HG02588 (cell line): ENCODE data around the gene HACE1.
"Not testable (repeated sequence)": the region's sequence is repeated elsewhere in the genome, so short reads cannot be mapped to it uniquely, and the experiment has no call there.

Experiments used
- ATAC-seq: cut with Tn5 transposase; IDR thresholded peaks from one replicate; pipeline ENCODE4 v1.9.1; 2021; ENCODE audit warnings: mild to moderate bottlenecking, moderate library complexity; ENCODE audit not compliant: unreplicated experiment

HACE1 gene

DNA sequence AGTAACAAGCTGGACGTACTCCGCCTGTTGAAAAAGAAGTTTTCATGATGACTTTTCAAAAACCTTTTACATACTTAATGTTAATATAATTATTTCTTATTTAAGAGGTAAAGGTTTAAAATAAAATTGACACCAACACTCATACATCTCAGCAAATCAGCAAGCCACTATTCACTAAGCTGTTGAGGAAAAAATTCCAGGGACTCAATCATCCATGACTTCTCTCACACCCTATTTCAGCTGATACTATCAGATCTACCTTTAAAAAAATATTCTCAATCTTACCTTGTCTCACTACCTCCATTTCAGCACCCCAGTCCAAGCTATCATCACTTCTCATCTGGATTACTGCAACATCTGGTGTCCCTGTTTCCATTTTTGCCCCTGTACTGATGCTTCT, 109.3 kb downstream of the HACE1 start:
- no peak for ATAC-seq

DNA sequence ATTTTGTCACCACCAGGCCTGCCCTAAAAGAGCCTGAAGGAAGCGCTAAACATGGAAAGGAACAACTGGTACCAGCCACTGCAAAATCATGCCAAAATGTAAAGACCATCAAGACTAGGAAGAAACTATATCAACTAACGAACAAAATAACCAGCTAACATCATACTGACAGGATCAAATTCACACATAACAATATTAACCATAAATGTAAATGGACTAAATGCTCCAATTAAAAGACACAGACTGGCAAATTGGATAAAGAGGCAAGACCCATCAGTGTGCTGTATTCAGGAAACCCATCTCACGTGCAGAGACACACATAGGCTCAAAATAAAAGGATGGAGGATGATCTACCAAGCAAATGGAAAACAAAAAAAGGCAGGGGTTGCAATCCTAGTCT, 120.6 kb downstream of the HACE1 start:
- ATAC-seq: not testable (repeated sequence)

DNA sequence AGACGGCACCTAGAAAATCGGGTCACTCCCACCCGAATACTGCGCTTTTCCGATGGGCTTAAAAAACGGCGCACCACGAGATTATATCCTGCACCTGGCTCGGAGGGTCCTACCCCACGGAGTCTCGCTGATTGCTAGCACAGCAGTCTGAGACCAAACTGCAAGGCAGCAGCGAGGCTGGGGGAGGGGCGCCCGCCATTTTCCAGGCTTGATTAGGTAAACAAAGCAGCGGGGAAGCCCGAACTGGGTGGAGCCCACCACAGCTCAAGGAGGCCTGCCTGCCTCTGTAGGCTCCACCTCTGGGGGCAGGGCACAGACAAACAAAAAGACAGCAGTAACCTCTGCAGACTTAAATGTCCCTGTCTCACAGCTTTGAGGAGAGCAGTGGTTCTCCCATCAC, 122.2 kb downstream of the HACE1 start:
- ATAC-seq: not testable (repeated sequence)

DNA sequence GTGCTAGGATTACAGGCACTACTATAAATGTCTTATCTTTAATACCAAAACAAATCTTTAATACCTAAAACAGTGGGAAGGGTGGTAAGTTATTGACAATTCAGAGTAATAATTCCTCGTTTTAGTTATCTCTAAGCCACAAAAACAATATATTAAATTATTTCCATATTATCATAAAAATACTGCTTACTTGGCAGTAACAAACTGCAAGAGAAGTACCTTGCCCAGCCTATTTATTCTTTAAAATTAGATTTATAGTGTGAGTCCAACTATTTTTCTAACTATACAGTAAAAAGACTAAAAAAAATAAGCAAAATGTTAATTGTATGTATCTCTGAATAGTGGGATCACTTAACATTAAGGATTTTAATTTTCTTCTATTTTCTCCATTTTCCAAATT, 123.2 kb downstream of the HACE1 start:
- ATAC-seq: no peak

DNA sequence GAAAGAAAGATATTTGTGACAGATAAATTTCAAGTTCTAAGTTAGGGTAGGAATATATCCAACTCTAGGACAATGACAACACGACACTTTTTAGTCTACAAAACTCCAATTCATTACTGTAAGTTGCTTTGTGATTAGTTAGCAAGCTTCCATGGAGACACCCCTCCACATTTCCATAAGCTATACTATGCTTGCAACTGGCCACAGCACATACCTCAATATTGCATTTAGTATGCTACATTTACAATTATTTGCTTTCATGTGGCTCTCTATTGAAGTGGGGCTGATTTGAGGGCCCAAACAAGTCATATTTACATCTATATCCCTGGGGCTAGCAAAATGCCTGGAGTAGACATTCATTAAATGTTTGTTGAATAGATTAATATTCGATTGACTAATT, 129.3 kb downstream of the HACE1 start:
- ATAC-seq: no peak

DNA sequence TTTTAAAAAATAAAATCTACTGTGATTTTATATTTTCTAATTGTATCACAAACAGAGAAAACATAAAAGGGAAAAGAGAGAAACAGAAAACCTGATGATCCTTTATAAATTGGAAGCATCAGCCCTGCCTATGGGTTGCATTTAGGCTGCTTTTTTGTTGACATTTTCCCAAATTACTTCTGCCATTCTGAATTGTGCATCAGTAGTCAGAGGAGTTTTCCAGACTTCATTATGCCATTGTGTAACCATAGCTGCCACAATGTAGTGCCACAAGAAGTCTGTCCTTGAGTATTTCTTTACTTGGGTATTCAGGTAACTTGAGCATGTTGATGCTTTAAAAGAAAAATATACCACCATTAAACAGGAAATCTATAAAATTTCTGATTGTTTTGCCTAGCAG, 130.3 kb downstream of the HACE1 start:
- no peak for ATAC-seq

DNA sequence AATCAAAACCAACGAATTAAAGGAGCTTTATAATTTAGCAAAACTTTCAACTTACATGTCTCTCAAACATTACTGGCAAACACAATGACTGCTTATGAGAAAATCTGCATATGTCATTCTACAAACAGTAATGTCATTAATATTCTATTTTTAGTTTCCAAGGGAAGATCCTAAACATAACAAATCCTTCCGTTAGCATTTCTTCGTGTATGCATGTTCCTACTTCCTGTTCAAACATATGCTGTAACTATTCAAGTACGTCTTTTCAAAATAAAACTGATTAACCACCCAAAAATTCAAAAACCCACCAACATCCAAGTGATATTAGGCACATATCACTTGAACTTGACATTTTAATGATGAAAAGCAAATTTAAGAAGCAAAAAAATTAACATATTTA, 131.3 kb downstream of the HACE1 start:
- ATAC-seq: no peak

DNA sequence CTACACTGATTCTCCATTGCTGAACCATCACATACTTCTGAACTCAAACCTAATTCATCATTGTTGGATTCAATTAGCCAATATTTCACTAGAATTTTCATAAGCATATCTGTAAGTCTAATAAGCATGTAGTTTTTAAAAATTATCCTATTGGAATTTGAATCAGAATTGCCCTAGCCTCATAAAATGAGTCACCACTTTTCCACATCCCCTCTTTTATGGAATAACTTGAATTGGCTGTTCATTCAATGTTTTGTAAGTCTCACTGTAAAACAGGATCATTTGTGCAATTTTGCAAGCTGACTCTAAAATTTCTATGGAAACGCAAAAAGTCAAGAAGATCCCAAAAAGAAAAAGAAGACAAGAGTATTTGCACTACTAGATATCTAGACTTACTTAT, 141.0 kb downstream of the HACE1 start:
- ATAC-seq: no peak

DNA sequence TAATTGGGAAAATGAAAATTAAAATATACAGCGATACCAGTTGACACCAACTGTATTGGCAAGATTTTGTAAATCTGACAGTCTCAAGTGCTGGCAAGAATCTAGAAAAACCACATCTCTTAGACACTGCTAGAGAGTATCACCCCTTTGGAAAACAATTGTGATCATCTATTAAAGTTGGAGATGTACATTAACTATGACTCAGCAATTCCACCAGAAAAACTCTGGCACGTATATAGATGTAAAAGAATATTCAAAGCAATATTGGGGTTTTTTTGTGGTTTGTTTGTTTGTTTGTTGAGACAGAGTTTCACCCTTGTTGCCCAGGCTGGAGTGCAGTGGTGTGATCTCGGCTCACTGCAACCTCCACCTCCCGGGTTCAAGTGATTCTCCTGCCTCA, 142.9 kb downstream of the HACE1 start:
- ATAC-seq: no peak

DNA sequence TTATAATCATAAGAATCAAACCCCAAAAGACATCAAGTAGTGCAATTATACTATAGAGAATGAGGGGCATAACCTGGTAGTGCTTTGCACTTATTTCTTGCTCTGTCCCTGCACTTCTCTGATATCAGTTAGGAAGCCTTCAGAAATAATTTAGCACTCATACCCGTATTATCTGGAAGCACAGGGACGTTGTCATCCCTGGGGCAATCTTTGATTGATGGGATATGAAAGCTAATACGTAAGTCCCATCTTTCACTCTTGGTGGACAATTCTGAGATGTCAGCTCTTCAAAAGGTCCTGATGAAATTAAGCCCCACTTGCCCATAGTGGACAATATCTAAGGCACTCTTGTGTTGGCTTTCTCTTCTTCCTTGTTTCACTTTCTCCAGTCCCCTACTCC, 144.9 kb downstream of the HACE1 start:
- ATAC-seq: no peak

DNA sequence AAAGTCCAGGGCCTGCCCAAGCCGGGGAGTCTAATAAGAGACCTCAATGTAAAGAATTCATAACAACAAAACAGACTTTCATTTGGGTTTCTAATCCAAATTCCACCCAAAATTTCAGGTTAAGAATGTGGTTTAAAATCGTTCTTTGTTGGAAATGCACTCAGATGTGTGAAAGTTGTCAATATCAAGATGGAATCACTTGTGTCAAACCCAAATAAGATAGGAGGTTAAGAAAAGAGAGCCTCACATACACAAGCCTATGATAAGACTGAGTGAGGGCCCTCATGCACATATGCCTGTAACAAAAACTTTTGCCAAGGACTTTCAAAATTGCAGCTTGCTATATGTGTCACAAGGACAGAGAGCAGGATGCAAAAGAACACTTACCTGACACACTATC, 145.7 kb downstream of the HACE1 start:
- no peak for ATAC-seq

DNA sequence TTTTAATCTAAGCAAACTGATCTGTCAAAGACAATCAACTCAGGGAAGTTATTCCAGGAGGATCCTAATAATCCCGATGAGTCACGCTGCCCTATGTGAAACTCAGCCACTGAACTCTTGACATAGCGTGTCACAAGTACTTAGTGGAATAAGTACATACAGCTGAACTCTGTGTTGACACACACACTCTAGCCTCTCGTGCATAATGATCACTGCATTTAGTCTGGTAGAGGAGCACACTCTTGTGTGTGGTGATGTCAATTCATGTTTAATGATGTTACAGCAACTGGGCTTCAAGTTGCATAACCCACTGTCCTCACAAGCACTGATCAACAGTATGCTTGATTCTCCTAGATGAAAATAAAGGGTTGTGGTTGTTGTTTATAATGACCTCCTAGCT, 148.3 kb downstream of the HACE1 start:
- no peak for ATAC-seq

DNA sequence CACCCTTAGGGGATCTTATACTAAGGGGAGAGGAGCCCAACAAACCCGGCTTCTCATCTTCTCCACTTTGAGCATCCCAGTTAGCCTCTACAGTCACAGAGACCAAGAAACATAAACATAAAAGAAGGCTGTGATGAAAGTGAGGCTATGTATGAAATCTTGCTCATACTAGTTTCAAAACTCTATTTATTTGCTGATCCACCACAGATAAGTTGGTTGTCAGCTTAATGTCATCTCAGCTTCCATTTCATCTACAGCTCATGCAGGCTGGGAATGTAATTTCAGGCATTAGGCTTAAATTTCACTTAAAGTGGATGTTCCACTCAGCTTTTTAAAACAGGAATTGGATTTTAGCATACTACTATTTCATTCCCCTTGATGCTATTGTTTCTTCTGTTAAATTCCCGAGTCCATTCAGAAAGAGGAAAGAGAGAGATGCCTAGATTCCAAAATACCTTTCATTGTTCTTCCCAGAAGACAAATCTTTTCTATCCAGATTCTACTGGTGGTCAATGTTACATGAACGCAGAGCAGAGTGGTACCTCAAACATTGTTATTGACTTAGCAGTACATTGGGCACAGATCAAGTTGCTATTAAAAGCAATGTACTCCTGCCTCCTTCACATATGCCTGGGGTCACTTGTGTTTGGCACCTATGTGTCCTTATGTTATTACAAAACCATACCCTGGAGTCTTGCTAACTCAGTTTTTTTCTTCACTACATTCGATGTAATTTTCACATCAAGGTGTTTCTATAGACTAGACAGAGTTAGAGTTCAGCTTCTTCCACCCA, 149.0 kb downstream of the HACE1 start:
- no peak for ATAC-seq

DNA sequence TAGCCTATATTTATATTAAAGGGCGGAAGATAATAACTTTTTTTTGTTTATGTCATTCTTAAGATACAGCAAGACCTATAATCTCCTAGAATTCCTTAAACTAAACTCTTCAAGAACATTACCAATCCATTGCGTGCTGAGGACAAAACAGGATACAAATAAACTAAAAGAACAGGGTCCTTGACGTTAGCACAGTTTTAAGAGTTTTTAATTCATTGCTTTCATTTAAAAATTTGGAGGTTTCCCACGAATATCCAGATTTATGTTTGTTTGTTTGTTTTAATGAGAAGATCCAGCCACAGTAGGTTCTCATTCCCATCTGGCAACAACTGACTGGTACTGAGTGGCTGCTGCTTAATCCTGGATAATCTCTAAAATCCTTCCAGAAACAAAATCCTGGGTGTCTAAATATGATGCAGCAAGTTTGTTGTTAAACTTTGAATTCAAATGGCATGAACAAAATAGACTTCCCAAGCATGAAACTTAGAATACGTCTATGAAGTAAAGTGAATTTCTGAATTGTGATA, 153.7 kb downstream of the HACE1 start:
- ATAC-seq: no peak

DNA sequence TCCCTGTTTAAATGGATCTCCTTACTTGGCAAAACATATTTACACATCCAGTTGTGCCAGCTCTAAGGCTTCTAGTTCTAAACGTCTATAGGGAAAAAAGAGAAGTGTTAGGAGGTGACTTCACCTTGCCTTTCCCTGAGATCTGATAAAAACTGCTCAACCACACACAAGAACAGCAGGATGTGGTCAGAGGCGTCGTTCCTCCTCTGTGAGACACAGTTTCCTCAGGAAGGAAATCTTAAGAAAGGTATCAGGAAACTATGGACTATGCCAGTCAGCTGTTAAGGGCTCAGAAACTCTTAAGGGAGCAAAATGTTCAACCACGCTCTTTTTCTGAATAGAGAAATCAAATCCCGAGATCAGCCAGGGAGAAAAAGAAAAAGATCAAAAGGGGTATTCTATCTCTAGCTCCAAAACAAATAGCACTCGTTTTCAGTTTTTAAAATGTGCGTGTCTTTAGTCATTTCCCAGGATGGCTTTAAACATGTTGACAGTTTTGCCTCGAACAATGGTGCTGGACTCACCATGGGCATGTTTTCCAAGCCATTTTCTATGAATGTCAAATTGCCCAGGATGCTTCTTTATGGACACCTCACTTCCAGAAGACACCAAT, 154.5 kb downstream of the HACE1 start:
- ATAC-seq: no peak

DNA sequence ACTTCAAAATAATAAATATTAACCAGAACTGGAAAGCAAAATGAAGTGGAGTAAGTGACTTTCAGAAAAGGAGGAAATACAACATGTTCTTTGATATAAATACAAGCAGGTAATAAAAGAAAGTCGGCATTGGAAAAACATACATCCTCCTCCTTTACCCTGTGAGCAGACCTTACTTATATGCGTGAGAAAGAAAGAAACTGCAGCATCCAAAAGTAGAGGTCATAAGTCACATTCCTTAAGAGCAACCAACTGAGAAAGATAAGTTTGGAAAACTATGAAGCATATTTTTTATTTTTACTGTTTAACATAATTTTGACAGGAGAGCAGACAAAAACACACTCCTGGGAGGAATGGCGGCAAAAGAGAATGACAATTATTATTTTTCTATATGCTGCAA, 155.5 kb downstream of the HACE1 start:
- no peak for ATAC-seq

DNA sequence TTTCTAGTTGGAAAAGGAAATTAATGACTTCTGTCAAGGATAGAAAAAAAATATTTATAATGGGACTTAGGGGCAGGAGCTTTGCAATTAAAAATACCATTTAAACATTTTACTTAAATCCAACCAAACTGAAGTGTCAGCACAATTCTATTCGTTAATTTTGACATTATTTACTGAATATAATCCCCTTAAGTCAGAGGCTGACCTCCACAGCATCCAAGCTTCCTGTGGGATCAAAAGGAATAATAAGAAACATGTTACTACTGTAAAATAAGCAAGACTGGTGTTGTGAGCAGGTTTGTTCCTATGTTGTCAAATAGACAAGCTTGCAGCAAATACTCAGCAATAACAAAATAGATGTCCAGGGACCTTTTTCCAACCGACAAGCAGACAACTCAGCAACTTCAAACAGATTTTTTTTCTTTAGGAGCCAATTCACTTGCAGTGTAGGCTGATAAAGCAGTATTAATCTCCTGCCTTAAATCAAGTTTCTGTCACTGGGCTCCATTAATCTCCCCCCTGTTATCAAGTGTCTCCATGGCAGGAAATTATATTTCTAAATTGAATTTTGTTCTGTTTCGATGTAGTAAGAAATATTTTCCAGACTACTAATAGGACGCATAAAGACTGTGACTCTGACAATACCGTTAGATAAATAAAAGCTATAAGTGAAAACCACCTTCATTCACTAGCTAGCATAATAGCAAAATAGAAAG, 157.4 kb downstream of the HACE1 start:
- no peak for ATAC-seq

DNA sequence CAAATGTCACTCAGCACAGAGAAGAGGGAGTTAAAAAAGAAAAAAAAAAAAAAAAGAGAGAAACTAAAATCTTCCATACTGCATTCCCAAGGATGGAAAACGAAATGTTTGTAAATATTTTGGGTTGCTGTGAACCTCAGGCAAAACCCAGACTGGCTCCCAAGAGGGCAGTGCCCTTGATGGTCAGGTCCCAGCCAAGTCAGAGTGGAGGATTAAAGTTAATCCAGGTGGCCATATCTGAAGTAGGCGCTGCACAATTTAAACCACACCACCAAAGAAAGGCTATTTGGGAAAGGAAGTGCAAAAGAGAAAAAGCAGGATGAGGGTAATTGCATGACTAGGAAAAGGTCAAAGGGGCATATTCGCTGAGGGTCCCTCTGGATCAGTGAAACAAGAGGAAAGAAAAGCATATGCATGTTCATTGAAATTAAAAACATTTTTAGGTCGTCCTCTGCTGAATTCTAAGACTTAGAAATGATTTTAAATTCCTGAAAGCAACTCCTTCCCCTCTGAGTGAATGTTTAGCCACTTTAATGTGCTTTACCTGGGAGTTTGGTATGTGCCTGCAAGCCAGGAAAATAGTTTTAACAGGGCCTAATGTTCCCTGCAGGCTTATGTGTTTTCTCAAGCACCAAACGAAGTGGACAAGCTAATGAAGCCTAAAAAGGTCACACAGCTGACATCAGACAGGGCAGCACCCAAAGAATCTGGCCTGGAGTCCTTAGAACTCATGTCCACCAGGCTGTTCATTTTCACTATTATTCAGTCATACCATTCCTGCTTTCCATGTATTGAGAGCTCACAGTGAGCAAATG, 159.1 kb downstream of the HACE1 start:
- ATAC-seq: no peak

DNA sequence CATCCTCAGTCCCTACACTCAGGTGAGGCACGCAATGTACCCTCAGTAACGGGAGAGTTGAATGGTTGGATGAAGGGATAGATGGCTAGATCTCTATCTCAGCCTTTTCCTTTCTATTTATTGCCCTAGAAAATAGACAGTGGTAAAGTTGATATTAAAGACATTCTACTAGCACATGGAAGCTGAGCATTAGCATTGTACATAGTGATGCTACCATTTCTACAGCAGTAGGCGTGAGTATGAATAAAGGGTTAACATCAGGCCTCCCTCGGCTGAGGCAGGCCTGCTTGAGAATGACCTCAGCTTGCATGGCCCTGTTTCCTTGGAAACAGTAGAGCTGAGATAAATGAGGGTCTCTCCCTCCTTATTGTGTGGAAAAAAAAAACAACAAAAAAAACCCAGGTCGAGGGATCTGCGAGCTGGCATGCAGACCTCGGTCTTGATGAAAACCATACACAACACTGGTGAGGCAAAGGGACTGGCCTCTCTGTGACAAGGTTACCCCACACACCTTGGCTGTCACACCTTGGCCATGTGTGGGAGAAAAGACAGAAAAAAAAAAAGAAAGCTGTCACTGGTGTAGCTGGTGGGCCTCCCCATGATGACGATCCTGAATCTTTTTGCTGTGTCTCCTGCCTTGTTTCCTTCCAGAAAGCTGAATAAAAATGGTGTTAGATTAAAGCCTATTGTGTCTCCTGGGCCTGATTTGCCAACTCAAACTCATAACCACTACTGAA, 160.0 kb downstream of the HACE1 start:
- ATAC-seq: no peak

DNA sequence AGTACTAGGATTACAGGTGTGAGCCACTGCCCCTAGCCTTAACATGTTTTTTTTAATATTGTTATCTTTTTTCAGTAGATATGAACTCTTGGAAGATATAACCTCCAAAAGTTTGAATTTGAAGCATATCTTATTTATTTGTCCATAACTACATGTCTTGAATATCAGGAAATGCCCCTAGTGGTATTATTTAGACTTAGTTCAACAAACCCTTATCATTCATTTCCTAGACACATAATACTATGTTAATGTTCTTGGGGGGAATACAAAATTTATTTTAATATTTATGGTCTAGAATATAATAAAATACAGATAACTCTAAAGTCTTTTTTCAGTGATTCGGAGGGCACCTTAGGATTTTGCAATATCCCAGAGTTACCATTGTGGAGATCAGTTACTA, 160.7 kb downstream of the HACE1 start:
- ATAC-seq: no peak
